Breast epithelium (tissue), 4 donors: Measurements from ENCODE around the gene MAGT1. TPM values are rescaled to one million over a fixed set of nuclear protein-coding genes. Genes with fewer than 3 reads are reported as not detected.

Source experiments
- DNase-seq, 2 donors: peaks; one replicate each; pipeline ENCODE4 v3.0.0-alpha.2; 2019; ENCODE audit warnings: low spot score in 2 of 2
- H3K27ac ChIP-seq, 2 donors: fragments of 200-600 bp; sonication (generic) in 1 of 2; one replicate each; pipeline ENCODE4 v1.5.1; 2016 to 2019; ENCODE audit warnings: mild to moderate bottlenecking in 1 of 2
- H3K27me3 ChIP-seq, 2 donors: fragments of 200-600 bp; sonication (generic) in 1 of 2; one replicate each; pipeline versions ENCODE4 v1.5.1 to v1.6.0; 2017 to 2019; ENCODE audit warnings: control low read depth in 1 of 2, mild to moderate bottlenecking in 1 of 2
- H3K36me3 ChIP-seq: fragments of 200-600 bp; one replicate; pipeline ENCODE4 v1.5.1; 2019
- H3K4me1 ChIP-seq, 2 donors: fragments of 200-600 bp; sonication (generic); one replicate each; pipeline ENCODE4 v1.5.1; 2016 to 2019; ENCODE audit warnings: control low read depth in 1 of 2
- H3K4me3 ChIP-seq, 3 donors: fragments of 200-600 bp; sonication (generic); 1 replicate in 2 of 3; 2 replicates in 1 of 3; pipeline ENCODE4 v1.5.1; 2016 to 2019; ENCODE audit warnings: mild to moderate bottlenecking in 3 of 3, moderate library complexity in 2 of 3
- H3K9me3 ChIP-seq, 2 donors: fragments of 200-600 bp; sonication (generic) in 1 of 2; one replicate each; pipeline ENCODE4 v1.5.1; 2016 to 2019; ENCODE audit warnings: control low read depth in 1 of 2
- POLR2A ChIP-seq: fragments of 450-650 bp; IDR thresholded peaks from one replicate; pipeline ENCODE4 v1.6.1; 2016; ENCODE audit warnings: antibody characterized with exemption, mild to moderate bottlenecking, moderate library complexity
- POLR2AphosphoS5 ChIP-seq, 3 donors: sonication (generic); formaldehyde crosslinking; IDR thresholded peaks; one replicate each; pipeline ENCODE4 v1.6.1; 2017; ENCODE audit warnings: antibody characterized with exemption in 3 of 3
- intact Hi-C: fragments of 100-400 bp; cut with DNase I; formaldehyde crosslinking; loops from one replicate; pipeline ENCODE4 v1.15.1; 2023; ENCODE audit warnings: low total_unique reads
- total RNA-seq, 3 donors: library from RNA; depleted of rRNA; stranded (reverse); fragments of >200 nt; gene quantifications; one replicate each; pipeline ENCODE4 v1.1.0, GENCODE V29; 2016
- TF ChIP-seq, protein P1 (sequence below), 3 donors: fragments of 450-650 bp; IDR thresholded peaks; one replicate each; pipeline ENCODE4 v1.5.1; 2016 to 2017; ENCODE audit warnings: antibody characterized with exemption in 3 of 3, mild to moderate bottlenecking in 3 of 3, moderate library complexity in 3 of 3

MAGT1 gene
- total RNA-seq, 3 donors from 2014 or later = 38.4 to 55.9 (median 54.7) TPM

DNA sequence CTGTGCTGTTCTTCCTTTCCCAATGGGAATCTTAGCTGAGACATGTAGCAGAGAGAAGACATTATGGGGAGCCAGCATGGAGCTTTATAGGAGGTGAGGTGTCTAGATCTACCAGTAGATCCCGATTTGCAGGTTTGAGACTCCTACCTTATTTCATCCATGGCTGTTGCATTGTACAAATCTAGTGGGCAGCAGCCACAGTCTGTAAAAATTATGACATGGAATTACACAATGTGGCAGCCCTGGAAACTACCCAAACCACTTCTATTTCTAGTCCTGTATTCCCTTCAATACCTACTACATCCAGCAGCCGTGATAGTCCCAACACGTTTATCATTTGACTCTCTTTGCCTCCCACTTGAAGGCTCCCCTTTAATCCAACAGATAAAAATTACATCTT lies 23.3 kb upstream of the MAGT1 start:
- intact Hi-C loops = no loop called here
- Histone ChIP-seq H3K4me1 (no peaks in the 10 kb centered on the region), H3K27ac (no peak overlapping the region), H3K27me3 (peaks cover 0 to 15% of the 10 kb centered on the region in 2 donors), H3K4me3 (no peak overlapping the region), H3K9me3 (no peaks in the 10 kb centered on the region), H3K36me3 (no peaks in the 10 kb centered on the region)
- no peak for TF ChIP-seq POLR2AphosphoS5 (IDR thresholded peaks at IDR 0.05)
- no peak for DNase-seq

DNA sequence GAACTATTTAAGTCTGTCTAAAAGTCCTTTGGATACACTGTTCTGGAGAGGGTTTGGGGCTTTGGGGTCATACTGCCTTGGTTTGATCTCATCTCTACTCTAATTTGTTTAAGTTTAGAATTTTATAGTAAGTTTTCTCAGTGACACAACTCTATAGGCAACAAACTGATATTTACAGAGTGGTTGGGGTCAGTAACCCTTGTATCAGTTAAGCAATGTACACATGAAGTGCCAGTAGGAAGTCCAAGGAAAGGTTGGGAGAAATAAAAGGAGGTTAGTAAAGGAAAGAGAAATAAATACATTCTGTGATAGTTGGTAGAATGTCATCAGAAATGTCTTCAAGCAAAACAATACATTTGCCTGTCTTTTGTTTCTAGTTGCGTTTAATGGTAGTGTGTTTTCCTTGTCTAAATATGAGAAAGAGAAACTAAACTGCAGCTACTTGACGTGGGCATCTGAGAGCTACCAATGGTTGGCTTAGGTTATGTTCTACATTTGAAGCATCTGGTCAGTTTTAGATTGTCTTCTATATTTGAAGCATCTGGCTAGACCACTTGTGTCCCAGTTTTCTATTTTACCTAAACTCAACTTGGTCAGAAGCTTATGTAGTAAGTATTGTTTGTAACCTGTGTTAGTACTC lies 22.2 kb upstream of the MAGT1 start:
- intact Hi-C loops = no loop called here
- Histone ChIP-seq H3K4me1 (no peaks in the 10 kb centered on the region), H3K9me3 (no peaks in the 10 kb centered on the region), H3K27me3 (peaks cover 0 to 15% of the 10 kb centered on the region in 2 donors), H3K36me3 (no peaks in the 10 kb centered on the region), H3K27ac (no peak overlapping the region), H3K4me3 (no peak overlapping the region)
- TF ChIP-seq, protein P1, sequence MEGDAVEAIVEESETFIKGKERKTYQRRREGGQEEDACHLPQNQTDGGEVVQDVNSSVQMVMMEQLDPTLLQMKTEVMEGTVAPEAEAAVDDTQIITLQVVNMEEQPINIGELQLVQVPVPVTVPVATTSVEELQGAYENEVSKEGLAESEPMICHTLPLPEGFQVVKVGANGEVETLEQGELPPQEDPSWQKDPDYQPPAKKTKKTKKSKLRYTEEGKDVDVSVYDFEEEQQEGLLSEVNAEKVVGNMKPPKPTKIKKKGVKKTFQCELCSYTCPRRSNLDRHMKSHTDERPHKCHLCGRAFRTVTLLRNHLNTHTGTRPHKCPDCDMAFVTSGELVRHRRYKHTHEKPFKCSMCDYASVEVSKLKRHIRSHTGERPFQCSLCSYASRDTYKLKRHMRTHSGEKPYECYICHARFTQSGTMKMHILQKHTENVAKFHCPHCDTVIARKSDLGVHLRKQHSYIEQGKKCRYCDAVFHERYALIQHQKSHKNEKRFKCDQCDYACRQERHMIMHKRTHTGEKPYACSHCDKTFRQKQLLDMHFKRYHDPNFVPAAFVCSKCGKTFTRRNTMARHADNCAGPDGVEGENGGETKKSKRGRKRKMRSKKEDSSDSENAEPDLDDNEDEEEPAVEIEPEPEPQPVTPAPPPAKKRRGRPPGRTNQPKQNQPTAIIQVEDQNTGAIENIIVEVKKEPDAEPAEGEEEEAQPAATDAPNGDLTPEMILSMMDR (IDR thresholded peaks at IDR 0.05) = no peak
- TF ChIP-seq POLR2A = no peak
- no peak for DNase-seq

DNA sequence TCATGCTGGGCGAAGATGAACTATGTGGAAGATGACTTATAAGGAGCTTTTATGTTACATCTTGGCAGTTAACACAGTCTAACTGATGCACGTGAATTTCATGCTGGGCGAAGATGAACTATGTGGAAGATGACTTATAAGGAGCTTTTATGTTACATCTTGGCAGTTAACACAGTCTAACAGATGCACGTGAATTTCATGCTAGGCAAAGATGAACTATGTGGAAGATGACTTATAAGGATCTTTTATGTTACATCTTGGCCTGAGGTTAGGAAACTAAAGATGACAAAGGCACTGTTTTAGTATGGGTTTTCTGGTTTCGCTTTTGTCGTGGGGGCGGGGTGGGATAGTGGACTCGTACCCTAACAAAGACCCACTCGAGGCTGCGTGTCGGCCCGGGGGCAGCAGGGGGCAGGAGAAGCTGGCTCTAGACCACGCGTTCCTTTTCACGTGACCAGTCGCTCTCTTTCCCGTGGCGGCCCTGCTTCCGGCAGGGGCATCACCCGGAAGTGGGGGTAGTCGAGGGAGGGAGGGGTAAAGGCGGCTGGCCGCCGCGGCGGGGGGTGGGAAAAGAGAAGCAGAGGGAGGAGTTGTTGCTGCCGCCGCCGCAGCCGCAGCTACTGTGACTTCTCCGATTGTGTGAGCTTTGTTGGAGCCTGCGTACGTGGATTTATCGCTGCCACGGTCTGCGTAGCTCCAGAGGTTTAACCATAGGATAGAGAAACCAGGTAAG lies 15.0 kb upstream of the MAGT1 start, which contains the start of gene ATP7A:
ATP7A (plus strand) TSS at position 586 of the 733 bp plus-strand sequence. CDS start 60,949 bp downstream, outside the sequence.
- peak within 1 kb of the TSS; percentile 56 to 70 (median 61) for H3K4me3 ChIP-seq
- H3K9me3 ChIP-seq = no peaks in the 10 kb centered on the region
- peaks cover 0 to 9% of the 10 kb centered on the region in 2 donors for H3K27me3 ChIP-seq
- intact Hi-C loops = no loop called here
- TF ChIP-seq, protein P1 (IDR thresholded peaks at IDR 0.05) = peak in 2 of 3 donors; percentile 39 to 47
- peak; percentile 47 to 67 (median 64) for TF ChIP-seq POLR2AphosphoS5 (IDR thresholded peaks at IDR 0.05)
- no peak for TF ChIP-seq POLR2A
- no peaks in the 10 kb centered on the region for H3K36me3 ChIP-seq
- peaks cover 0 to 3% of the 10 kb centered on the region in 2 donors for H3K4me1 ChIP-seq
- peak within 1 kb of the TSS; percentile 82 to 86 for H3K27ac ChIP-seq
- DNase-seq = peak; percentile 82 to 83

DNA sequence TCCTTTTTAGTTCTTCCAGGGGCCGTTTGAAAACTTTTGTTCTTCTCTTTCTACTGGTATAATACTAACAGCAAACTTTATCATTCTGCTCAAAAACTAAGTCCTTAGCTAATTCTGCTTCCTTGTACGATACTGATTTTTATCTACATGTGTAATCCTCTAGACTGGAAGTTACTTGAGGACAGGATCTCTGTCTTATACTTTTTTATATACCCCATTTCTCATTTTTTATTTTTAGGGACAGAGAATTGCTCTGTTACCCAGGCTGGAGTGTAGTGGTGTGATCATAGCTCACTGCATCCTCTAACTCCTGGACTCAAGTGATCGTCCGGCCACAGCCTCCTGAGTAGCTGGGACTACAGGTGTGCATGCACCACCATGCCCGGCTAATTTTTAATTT lies 6.3 kb upstream of the MAGT1 start:
- no peaks in the 10 kb centered on the region for H3K27me3 ChIP-seq
- no peak for DNase-seq
- intact Hi-C loops = no loop called here
- no peak overlapping the region for H3K27ac ChIP-seq
- no peaks in the 10 kb centered on the region for H3K9me3 ChIP-seq
- H3K4me3 ChIP-seq = no peak overlapping the region
- H3K36me3 ChIP-seq = no peaks in the 10 kb centered on the region
- TF ChIP-seq, protein P1 (IDR thresholded peaks at IDR 0.05) = no peak
- TF ChIP-seq POLR2AphosphoS5 (IDR thresholded peaks at IDR 0.05) (no peak), POLR2A (no peak)
- H3K4me1 ChIP-seq = no peaks in the 10 kb centered on the region

DNA sequence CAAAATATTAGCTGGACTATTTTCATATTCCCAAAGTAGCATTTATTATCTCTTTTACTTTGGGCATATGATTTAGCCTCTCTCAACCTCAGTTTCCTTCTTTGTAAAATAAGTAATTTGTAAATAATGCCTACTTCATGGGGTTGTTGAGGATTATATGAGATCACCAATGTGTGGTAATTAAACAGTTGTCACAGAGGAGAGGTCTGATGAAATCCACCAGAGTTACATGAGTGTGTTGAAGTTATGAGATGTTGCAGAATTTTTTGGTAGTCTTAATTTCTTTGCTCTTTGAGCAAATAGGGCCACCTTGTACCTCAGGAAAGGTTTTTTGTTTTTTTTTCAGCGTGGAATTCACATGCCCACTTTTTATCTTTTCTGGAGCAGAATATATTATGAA lies 5.5 kb upstream of the MAGT1 start:
- Histone ChIP-seq H3K4me1 (no peaks in the 10 kb centered on the region), H3K36me3 (no peaks in the 10 kb centered on the region), H3K9me3 (no peaks in the 10 kb centered on the region), H3K27ac (peak overlapping the region; percentile 85 to 89), H3K27me3 (no peaks in the 10 kb centered on the region), H3K4me3 (peak overlapping the region; percentile 52 to 72 (median 57))
- no peak for TF ChIP-seq POLR2A
- TF ChIP-seq, protein P1 (IDR thresholded peaks at IDR 0.05) = no peak
- TF ChIP-seq POLR2AphosphoS5 (IDR thresholded peaks at IDR 0.05) = no peak
- intact Hi-C loops = no loop called here
- no peak for DNase-seq
